HL-60 (cell line): Measurements from ENCODE around the gene STARD6.
"Not testable (repeated sequence)": the region's sequence is repeated elsewhere in the genome, so short reads cannot be mapped to it uniquely, and the experiment has no call there.

Source experiments
- DNase-seq, 2 experiments: peaks; one replicate each; pipeline ENCODE4 v3.0.0-alpha.2; 2010 to 2020; ENCODE audit warnings: low read depth in 1 of 2, low spot score in 1 of 2
- H3K27ac ChIP-seq: fragments of 250-450 bp; sonication (Bioruptor Pico); replicated peaks from 2 replicates; pipeline ENCODE4 v1.5.1; 2020; ENCODE audit warnings: mild to moderate bottlenecking, moderate library complexity
- H3K27me3 ChIP-seq: fragments of 250-450 bp; sonication (Bioruptor Pico); 2 replicates; pipeline ENCODE4 v1.5.1; 2021; ENCODE audit warnings: mild to moderate bottlenecking, moderate library complexity; ENCODE audit not compliant: insufficient read depth, poor library complexity, severe bottlenecking
- H3K4me3 ChIP-seq: replicated peaks from 2 replicates; pipeline ENCODE4 v1.5.1; 2011; ENCODE audit warnings: mild to moderate bottlenecking, control low read depth, low read length; ENCODE audit not compliant: insufficient read depth
- GABPA ChIP-seq: IDR thresholded peaks from 2 replicates; pipeline ENCODE4 v1.6.1; 2012; ENCODE audit warnings: low read depth
- POLR2AphosphoS5 ChIP-seq: IDR thresholded peaks from 2 replicates; pipeline ENCODE4 v1.6.1; 2012; ENCODE audit warnings: low read depth
- SPI1 ChIP-seq: IDR thresholded peaks from 2 replicates; pipeline ENCODE4 v1.6.1; 2012; ENCODE audit warnings: low read depth, mild to moderate bottlenecking, borderline replicate concordance
- TF ChIP-seq, protein P1 (sequence below): IDR thresholded peaks from one replicate; pipeline ENCODE4 v1.5.1; 2011; ENCODE audit warnings: low read length, control low read depth, inconsistent platforms; ENCODE audit not compliant: insufficient read depth
- TF ChIP-seq, protein P2 (sequence below): IDR thresholded peaks from 2 replicates; pipeline ENCODE4 v1.6.1; 2012; ENCODE audit warnings: low read depth; ENCODE audit not compliant: insufficient replicate concordance

The STARD6 gene

DNA sequence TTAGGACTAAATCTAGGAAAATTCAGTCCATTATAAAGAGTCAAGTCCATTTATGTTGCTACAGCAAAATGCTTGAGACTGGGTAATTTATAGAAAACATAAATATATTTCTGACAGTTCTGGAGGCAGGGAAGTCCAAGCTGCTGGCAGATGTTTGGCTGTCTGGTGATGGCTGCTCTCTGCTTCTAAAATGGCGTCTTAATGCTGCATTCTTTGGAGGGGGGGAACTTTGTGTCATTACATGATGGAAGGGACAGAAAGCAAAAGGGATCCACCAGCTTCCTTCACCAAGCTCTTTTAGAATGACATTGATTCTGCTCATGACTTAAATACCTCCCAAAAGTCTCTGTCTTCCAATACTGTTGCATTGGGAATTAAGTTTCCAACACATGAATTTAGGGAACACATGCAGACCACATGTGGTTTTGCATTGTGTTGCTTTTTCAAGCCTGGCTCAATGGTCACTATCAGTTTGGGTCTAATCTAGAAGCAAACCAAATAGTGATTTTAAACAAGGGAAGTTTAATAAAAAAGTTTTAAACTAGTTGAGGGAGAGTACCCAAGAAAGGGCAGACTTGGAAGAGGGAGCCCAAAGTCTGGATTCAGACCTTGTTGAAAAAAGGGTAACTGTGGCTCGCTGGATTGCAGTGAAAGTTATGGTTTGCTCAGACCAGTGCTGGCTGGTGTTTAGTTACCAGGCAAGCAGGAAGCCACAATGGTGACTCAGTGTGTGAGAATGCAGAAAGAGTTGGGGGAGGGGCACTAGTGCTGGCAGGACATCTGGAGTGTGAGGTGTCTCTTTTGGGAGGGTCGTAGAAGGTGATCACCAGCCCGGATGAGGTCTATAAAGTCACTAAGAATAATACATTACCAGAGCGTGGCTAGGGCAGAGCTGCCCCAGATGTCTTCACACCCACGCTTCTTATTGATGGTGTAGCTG, 30.8 kb upstream of the STARD6 start:
- no peak overlapping the region for H3K4me3 ChIP-seq
- peak; percentile 52; the same call in 1 of the 2 replicates for TF ChIP-seq POLR2AphosphoS5
- TF ChIP-seq, protein P1, sequence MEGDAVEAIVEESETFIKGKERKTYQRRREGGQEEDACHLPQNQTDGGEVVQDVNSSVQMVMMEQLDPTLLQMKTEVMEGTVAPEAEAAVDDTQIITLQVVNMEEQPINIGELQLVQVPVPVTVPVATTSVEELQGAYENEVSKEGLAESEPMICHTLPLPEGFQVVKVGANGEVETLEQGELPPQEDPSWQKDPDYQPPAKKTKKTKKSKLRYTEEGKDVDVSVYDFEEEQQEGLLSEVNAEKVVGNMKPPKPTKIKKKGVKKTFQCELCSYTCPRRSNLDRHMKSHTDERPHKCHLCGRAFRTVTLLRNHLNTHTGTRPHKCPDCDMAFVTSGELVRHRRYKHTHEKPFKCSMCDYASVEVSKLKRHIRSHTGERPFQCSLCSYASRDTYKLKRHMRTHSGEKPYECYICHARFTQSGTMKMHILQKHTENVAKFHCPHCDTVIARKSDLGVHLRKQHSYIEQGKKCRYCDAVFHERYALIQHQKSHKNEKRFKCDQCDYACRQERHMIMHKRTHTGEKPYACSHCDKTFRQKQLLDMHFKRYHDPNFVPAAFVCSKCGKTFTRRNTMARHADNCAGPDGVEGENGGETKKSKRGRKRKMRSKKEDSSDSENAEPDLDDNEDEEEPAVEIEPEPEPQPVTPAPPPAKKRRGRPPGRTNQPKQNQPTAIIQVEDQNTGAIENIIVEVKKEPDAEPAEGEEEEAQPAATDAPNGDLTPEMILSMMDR: no peak
- peak; percentile 79 to 91 for DNase-seq
- peak overlapping the region; percentile 70 for H3K27ac ChIP-seq
- H3K27me3 ChIP-seq: no peaks in the 10 kb centered on the region

DNA sequence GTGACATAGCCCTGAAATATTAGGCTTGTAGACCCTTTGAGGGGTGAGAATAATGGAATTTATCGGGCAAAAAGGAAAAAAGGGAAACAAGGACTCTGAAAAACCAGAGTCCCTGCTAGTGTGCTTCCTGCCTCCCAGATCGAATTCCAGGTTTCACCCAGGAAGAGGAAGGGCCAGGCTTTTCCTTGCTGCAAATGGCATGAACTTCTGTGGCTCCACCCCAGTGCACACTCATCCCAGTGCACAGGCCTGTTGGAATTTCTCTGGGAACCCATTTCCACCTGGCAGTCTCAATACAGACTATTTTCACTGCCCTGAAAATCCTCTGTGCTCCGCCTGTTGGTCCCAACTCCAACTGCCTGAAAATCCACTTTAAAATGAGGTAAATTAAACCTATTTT, 30.0 kb upstream of the STARD6 start:
- H3K4me3 ChIP-seq: no peak overlapping the region
- TF ChIP-seq, protein P2, sequence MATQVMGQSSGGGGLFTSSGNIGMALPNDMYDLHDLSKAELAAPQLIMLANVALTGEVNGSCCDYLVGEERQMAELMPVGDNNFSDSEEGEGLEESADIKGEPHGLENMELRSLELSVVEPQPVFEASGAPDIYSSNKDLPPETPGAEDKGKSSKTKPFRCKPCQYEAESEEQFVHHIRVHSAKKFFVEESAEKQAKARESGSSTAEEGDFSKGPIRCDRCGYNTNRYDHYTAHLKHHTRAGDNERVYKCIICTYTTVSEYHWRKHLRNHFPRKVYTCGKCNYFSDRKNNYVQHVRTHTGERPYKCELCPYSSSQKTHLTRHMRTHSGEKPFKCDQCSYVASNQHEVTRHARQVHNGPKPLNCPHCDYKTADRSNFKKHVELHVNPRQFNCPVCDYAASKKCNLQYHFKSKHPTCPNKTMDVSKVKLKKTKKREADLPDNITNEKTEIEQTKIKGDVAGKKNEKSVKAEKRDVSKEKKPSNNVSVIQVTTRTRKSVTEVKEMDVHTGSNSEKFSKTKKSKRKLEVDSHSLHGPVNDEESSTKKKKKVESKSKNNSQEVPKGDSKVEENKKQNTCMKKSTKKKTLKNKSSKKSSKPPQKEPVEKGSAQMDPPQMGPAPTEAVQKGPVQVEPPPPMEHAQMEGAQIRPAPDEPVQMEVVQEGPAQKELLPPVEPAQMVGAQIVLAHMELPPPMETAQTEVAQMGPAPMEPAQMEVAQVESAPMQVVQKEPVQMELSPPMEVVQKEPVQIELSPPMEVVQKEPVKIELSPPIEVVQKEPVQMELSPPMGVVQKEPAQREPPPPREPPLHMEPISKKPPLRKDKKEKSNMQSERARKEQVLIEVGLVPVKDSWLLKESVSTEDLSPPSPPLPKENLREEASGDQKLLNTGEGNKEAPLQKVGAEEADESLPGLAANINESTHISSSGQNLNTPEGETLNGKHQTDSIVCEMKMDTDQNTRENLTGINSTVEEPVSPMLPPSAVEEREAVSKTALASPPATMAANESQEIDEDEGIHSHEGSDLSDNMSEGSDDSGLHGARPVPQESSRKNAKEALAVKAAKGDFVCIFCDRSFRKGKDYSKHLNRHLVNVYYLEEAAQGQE: no peak
- TF ChIP-seq POLR2AphosphoS5: no peak
- no peak for TF ChIP-seq SPI1
- TF ChIP-seq GABPA: no peak
- TF ChIP-seq, protein P1: no peak
- DNase-seq: no peak
- no peak overlapping the region; the same call in 1 of the 2 replicates for H3K27ac ChIP-seq
- H3K27me3 ChIP-seq: no peaks in the 10 kb centered on the region

DNA sequence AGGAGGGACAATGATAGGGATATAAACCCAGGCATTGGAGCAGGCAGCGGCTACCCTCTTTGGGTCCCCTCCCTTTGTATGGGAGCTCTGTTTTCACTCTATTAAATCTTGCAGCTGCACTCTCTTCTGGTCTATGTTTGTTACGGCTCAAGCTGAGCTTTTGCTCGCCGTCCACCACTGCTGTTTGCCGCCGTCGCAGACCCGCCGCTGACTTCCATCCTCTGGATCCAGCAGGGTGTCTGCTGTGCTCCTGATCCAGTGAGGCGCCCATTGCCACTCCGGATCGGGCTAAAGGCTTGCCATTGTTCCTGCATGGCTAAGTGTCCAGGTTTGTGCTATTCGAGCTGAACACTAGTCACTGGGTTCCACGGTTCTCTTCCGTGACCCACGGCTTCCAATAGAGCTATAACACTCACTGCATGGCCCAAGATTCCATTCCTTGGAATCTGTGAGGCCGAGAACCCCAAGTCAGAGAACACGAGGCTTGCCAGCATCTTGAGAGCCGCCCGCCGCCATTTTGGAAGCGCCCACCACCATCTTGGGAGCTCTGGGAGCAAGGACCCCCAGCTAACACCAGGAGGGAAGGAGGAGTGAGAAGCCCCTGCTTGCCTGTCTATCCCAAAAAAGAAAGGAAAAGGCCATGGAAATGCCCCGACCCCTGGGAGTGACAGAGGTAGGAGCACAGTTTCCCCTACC, 29.3 kb upstream of the STARD6 start:
- not testable (repeated sequence) for DNase-seq, H3K4me3 ChIP-seq, H3K27ac ChIP-seq, H3K27me3 ChIP-seq

DNA sequence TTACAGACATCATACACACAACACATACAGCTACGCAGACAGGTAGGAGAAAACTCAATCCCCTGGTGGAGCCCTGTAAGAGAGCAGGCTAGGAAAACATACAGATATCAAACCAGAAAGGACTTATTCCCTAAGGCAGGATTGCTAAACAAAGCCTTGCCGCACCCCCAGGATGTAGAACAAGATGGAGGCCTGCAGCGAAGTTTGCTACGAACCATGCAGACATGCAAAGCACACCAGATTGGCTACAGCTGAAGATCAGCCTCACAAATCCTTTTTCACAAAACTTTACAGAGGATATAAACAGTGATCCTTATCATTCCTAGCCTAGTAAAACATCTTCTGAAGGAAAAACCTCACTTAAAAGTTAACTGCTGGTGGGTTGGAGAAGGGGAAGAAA, 28.4 kb upstream of the STARD6 start:
- H3K4me3 ChIP-seq: no peak overlapping the region
- no peaks in the 10 kb centered on the region for H3K27me3 ChIP-seq
- no peak for DNase-seq
- no peak overlapping the region for H3K27ac ChIP-seq
- TF ChIP-seq SPI1: no peak
- no peak for TF ChIP-seq GABPA
- TF ChIP-seq, protein P1: no peak
- TF ChIP-seq POLR2AphosphoS5: no peak
- TF ChIP-seq, protein P2: no peak
